IPS-11a (cell line): ENCODE data around the gene YKT6.
"Not testable (repeated sequence)": the region's sequence is repeated elsewhere in the genome, so short reads cannot be mapped to it uniquely, and the experiment has no call there.

ENCODE experiments used
- H3K4me3 ChIP-seq: one replicate; pipeline ENCODE4 v1.5.1; 2013; ENCODE audit warnings: low read depth, low read length, control low read depth

Gene YKT6

GRCh38 chr7:44172352-44172751, 28.4 kb upstream of the YKT6 start:
- no peak overlapping the region for H3K4me3 ChIP-seq

GRCh38 chr7:44172803-44173424, 27.9 kb upstream of the YKT6 start:
- H3K4me3 ChIP-seq, result no peak overlapping the region

GRCh38 chr7:44173911-44174693, 26.7 kb upstream of the YKT6 start:
- H3K4me3 ChIP-seq, result no peak overlapping the region

- not testable (repeated sequence) for H3K4me3 ChIP-seq
Measured at GRCh38 chr7:44174694-44174948, 26.2 kb upstream of the YKT6 start.

DNA sequence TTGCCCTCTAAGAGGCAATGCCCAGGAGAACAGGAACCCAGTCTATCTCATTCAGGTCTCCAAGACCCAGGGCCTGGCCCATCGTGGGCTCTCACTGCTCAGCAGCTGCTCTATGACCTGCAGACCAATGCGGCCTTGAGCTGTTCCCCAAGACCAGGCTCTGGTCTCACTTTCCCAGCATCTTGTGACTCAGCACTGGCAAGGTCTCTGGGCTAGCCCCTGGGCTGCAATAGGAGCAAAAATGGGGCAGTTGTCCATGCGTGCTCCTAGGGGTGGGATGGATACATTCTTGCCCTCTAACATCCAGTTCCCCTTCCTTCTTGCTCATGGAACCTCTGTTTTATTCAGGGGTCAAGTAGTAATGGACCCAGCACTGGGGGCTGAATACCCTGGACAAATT, 25.0 kb upstream of the YKT6 start:
- H3K4me3 ChIP-seq, result no peak overlapping the region

- no peak overlapping the region for H3K4me3 ChIP-seq
Measured at GRCh38 chr7:44176486-44176885, 24.3 kb upstream of the YKT6 start.

- H3K4me3 ChIP-seq, result no peak overlapping the region
Measured at GRCh38 chr7:44177570-44178131, 23.1 kb upstream of the YKT6 start.

GRCh38 chr7:44180631-44181030, 20.1 kb upstream of the YKT6 start:
- no peak overlapping the region for H3K4me3 ChIP-seq

DNA sequence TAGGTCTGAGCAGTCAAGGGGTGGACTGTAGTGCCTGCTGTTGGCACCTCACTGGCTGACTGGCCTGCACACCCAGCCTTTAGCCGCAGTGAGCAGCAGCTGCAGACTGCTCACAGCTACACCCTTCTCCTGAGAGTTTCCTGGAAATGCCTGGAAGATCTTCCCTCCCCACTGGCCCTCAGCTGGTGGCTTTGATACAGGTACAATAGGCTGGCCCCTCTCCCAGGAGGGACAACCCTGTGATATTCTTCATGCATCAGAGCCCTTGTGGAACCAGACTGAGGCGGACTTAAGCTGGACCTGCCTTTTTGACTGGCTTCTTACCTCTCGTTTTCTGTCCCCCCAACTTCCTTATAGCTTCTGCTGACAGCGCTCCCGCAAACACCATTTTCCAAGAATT, 18.0 kb upstream of the YKT6 start:
- H3K4me3 ChIP-seq, result no peak overlapping the region

DNA sequence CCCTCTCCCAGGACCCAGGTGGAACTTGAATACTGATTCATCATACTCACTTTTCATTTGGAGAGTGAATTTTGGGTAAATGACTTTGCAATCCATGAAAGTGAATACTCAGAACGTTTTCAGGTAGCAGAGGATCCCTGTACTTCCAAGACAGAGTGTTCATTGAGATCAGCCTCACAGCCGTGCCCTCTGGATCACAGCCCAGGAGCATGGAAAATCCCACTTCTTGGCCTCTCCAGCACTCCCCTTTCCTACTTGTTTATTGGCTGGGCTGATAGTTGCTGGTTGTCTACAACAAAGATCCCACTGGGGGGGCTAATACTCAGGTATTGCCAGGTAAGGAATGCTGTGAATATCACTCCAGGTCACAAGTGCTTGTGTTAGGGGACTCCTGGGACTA, 17.4 kb upstream of the YKT6 start:
- no peak overlapping the region for H3K4me3 ChIP-seq

DNA sequence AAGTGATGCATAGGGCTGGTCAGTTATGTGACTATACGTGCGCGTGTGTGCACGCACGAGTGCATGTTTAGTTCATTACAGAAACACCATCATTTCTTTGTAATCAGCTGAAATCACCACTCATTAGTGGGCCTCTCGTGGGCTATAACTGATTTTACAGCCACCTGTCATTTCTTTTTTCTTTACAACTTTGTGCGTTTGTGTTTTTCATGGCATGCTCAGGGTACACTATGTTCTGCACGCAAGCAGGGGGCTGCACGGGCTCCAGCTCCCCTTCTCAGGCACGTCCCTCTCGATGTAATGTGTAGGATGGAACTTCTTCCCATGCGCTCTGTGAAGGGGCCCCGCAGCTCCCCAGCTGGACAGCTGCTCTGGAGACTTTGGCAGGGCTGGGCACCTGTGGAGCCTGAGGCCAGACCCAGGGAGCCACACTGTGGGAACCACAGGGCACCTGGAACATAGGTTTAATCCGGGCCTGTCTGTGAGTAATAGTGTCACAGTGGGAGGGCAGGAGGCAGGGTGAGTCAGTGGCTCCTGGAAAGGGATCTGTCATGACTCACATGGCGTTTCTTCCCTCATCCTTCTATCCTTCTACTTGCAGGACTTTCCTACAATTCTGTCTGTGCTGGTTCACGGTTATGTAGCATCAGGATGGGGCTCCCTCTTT, 16.4 kb upstream of the YKT6 start:
- H3K4me3 ChIP-seq, result no peak overlapping the region

- H3K4me3 ChIP-seq, result no peak overlapping the region
Measured at GRCh38 chr7:44184873-44185446, 15.8 kb upstream of the YKT6 start.

GRCh38 chr7:44185729-44186128, 15.0 kb upstream of the YKT6 start:
- H3K4me3 ChIP-seq, result no peak overlapping the region

- no peak overlapping the region for H3K4me3 ChIP-seq
Measured at GRCh38 chr7:44186736-44187135, 14.0 kb upstream of the YKT6 start.

- H3K4me3 ChIP-seq, result no peak overlapping the region
Measured at GRCh38 chr7:44187636-44188416, 13.0 kb upstream of the YKT6 start.

- no peak overlapping the region for H3K4me3 ChIP-seq
Measured at GRCh38 chr7:44188480-44189225, 12.1 kb upstream of the YKT6 start.

- no peak within 1 kb of the TSS for H3K4me3 ChIP-seq
Measured at GRCh38 chr7:44189286-44189992, 11.3 kb upstream of the YKT6 start, which contains the start of gene GCK. Gene GCK, minus strand, starts transcription at chr7:44189439. Its CDS starts 486 bp downstream, at chr7:44188953.

DNA sequence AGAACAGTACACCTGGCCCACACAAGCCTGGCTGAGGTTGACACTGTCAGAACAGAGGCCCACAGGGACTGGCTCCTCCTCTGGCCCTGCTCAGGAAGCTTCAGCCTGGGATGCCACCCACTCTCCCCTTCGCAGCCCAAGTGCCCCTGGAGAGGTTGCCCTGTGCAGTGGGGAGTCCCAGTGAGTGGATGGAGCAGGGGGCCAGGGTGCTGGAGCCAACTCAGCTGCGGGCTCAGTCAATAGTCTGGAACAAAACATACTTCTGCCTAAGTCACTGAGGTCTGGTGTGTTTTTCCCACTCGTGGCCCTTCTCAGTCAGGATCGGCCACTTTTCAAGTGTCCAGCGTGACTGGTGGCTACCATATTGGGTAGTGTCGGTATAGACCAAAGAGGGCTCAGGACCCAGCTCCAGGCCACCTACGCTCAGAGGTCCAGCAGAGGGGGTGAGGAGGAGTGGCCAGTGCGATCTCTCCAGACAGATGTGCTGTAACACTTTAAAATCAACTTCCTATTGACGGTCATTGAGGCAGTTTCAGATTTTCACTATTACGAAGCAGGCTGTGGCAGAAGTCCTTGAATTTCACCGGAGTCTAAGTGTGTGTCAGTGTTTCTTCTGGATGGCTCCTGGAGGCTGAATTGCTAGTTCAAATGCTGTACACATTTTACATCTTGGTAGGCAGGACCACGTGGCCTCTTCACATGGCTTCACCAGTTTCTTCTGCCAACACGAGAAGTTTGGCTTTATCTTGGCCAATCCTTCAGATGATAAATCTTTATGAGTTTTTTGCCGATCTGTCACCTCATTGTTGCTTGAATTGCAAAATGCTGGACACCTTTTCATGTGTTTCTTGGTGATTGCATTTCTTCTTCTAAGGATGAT, 10.5 kb upstream of the YKT6 start:
- no peak overlapping the region for H3K4me3 ChIP-seq

- no peak overlapping the region for H3K4me3 ChIP-seq
Measured at GRCh38 chr7:44191171-44191570, 9.6 kb upstream of the YKT6 start.
